Measurements from ENCODE around the gene NXN. TPM values are rescaled to one million over a fixed set of nuclear protein-coding genes. Genes with fewer than 3 reads are reported as not detected.

The NXN gene
- total RNA-seq, 2 experiments from 2014 or later = 0.22 to 0.65 TPM

GRCh38 chr17:892958-893357, 86.6 kb downstream of the NXN start:
- Mint-ChIP-seq H3K9me3 (no peaks in the 10 kb centered on the region), H3K36me3 (ENCODE audit: low read depth) (no peaks in the 10 kb centered on the region), H3K4me1 (peaks cover 7% of the 10 kb centered on the region), H3K27ac (no peak overlapping the region), H3K4me3 (no peak overlapping the region), H3K27me3 (peaks cover 31% of the 10 kb centered on the region)
- POLR2A ChIA-PET = no interaction called here
- no peak for DNase-seq
- CTCF ChIA-PET = no interaction called here

GRCh38 chr17:888998-889441, 90.6 kb downstream of the NXN start:
- DNase-seq = peak; percentile 9
- ChIA-PET CTCF (interaction anchor here (0.9 kb wide), 1 partner anchor 40 kb away, joined by 3 read pairs; no protein-coding TSS in a partner anchor), POLR2A (no interaction called here)
- H3K36me3 Mint-ChIP-seq (ENCODE audit: low read depth) = no peaks in the 10 kb centered on the region
- H3K27ac Mint-ChIP-seq = no peak overlapping the region
- H3K4me3 Mint-ChIP-seq = no peak overlapping the region
- peaks cover 16% of the 10 kb centered on the region for H3K27me3 Mint-ChIP-seq
- peaks cover 7% of the 10 kb centered on the region for H3K4me1 Mint-ChIP-seq
- H3K9me3 Mint-ChIP-seq = no peaks in the 10 kb centered on the region

- Mint-ChIP-seq H3K9me3 (no peaks in the 10 kb centered on the region), H3K27ac (no peak overlapping the region), H3K4me1 (peaks cover 7% of the 10 kb centered on the region), H3K36me3 (ENCODE audit: low read depth) (no peaks in the 10 kb centered on the region), H3K4me3 (no peak overlapping the region), H3K27me3 (peaks cover 16% of the 10 kb centered on the region)
- ChIA-PET POLR2A (no interaction called here), CTCF (interaction anchor here (1.2 kb wide), 1 partner anchor 93 kb away, joined by 3 read pairs; no protein-coding TSS in a partner anchor)
- DNase-seq = no peak
Observed at GRCh38 chr17:887551-888209, 91.9 kb downstream of the NXN start.

- Mint-ChIP-seq H3K36me3 (ENCODE audit: low read depth) (no peaks in the 10 kb centered on the region), H3K4me3 (no peak overlapping the region), H3K4me1 (peaks cover 7% of the 10 kb centered on the region), H3K27me3 (peaks cover 14% of the 10 kb centered on the region), H3K27ac (no peak overlapping the region), H3K9me3 (no peaks in the 10 kb centered on the region)
- POLR2A ChIA-PET = no interaction called here
- CTCF ChIA-PET = interaction anchor here (0.8 kb wide), 1 partner anchor 11 kb away, joined by 3 read pairs; no protein-coding TSS in a partner anchor
- no peak for DNase-seq
Observed at GRCh38 chr17:885971-886571, 93.5 kb downstream of the NXN start.

GRCh38 chr17:883586-883962, 96.0 kb downstream of the NXN start:
- DNase-seq = no peak
- peaks cover 4% of the 10 kb centered on the region for H3K27me3 Mint-ChIP-seq
- no peaks in the 10 kb centered on the region for H3K36me3 Mint-ChIP-seq (ENCODE audit: low read depth)
- POLR2A ChIA-PET = no interaction called here
- no peak overlapping the region for H3K4me3 Mint-ChIP-seq
- CTCF ChIA-PET = interaction anchor here (0.5 kb wide), 1 partner anchor 101 kb away, joined by 4 read pairs; no protein-coding TSS in a partner anchor
- peaks cover 4% of the 10 kb centered on the region for H3K4me1 Mint-ChIP-seq
- H3K9me3 Mint-ChIP-seq = no peaks in the 10 kb centered on the region
- no peak overlapping the region for H3K27ac Mint-ChIP-seq

GRCh38 chr17:882827-883585, 96.6 kb downstream of the NXN start:
- ChIA-PET POLR2A (no interaction called here), CTCF (interaction anchor here (0.5 to 1.0 kb wide), 2 partner anchors 98 to 100 kb away, joined by 3 to 4 read pairs; no protein-coding TSS in a partner anchor)
- no peak overlapping the region for H3K27ac Mint-ChIP-seq
- no peaks in the 10 kb centered on the region for H3K36me3 Mint-ChIP-seq (ENCODE audit: low read depth)
- no peak for DNase-seq
- H3K4me3 Mint-ChIP-seq = no peak overlapping the region
- peaks cover 4% of the 10 kb centered on the region for H3K4me1 Mint-ChIP-seq
- H3K9me3 Mint-ChIP-seq = no peaks in the 10 kb centered on the region
- H3K27me3 Mint-ChIP-seq = peaks cover 4% of the 10 kb centered on the region

- ChIA-PET CTCF (interaction anchor here (1.0 kb wide), 1 partner anchor 99 kb away, joined by 3 read pairs; no protein-coding TSS in a partner anchor), POLR2A (no interaction called here)
- no peak for DNase-seq
- H3K36me3 Mint-ChIP-seq (ENCODE audit: low read depth) = no peaks in the 10 kb centered on the region
- H3K27me3 Mint-ChIP-seq = peaks cover 4% of the 10 kb centered on the region
- no peak overlapping the region for H3K27ac Mint-ChIP-seq
- no peak overlapping the region for H3K4me3 Mint-ChIP-seq
- H3K9me3 Mint-ChIP-seq = no peaks in the 10 kb centered on the region
- H3K4me1 Mint-ChIP-seq = peaks cover 6% of the 10 kb centered on the region
Observed at GRCh38 chr17:881778-882177, 97.8 kb downstream of the NXN start.

GRCh38 chr17:880443-881269, 98.9 kb downstream of the NXN start:
- Mint-ChIP-seq H3K36me3 (ENCODE audit: low read depth) (no peaks in the 10 kb centered on the region), H3K9me3 (no peaks in the 10 kb centered on the region), H3K27ac (no peak overlapping the region), H3K4me3 (no peak overlapping the region), H3K27me3 (peaks cover 4% of the 10 kb centered on the region), H3K4me1 (peaks cover 14% of the 10 kb centered on the region)
- ChIA-PET CTCF (interaction anchor here (1.9 kb wide), 1 partner anchor 116 kb away, joined by 8 read pairs; the partner anchor contains the start of gene TIMM22), POLR2A (no interaction called here)
- no peak for DNase-seq

- Mint-ChIP-seq H3K4me3 (no peak overlapping the region), H3K27me3 (peaks cover 4% of the 10 kb centered on the region), H3K36me3 (ENCODE audit: low read depth) (no peaks in the 10 kb centered on the region), H3K4me1 (peaks cover 17% of the 10 kb centered on the region), H3K27ac (no peak overlapping the region), H3K9me3 (no peaks in the 10 kb centered on the region)
- ChIA-PET CTCF (interaction anchor here (0.7 to 1.9 kb wide), 6 partner anchors 11 to 117 kb away, joined by 3 to 8 read pairs (median 3); partner anchors contain the start of gene TIMM22), POLR2A (no interaction called here)
- peak; percentile 60 for DNase-seq
Observed at GRCh38 chr17:879546-880442, 99.8 kb downstream of the NXN start.

- ChIA-PET CTCF (interaction anchor here (1.3 to 1.5 kb wide), 2 partner anchors 8 to 34 kb away, joined by 3 to 4 read pairs; no protein-coding TSS in a partner anchor), POLR2A (no interaction called here)
- no peak for DNase-seq
- Mint-ChIP-seq H3K27ac (no peak overlapping the region), H3K4me3 (no peak overlapping the region), H3K36me3 (ENCODE audit: low read depth) (no peaks in the 10 kb centered on the region), H3K27me3 (peaks cover 6% of the 10 kb centered on the region), H3K4me1 (peaks cover 17% of the 10 kb centered on the region), H3K9me3 (no peaks in the 10 kb centered on the region)
Observed at GRCh38 chr17:877630-878029, 101.9 kb downstream of the NXN start.

GRCh38 chr17:876272-876671, 103.3 kb downstream of the NXN start:
- Mint-ChIP-seq H3K27me3 (peaks cover 10% of the 10 kb centered on the region), H3K36me3 (ENCODE audit: low read depth) (no peaks in the 10 kb centered on the region), H3K4me1 (peaks cover 20% of the 10 kb centered on the region), H3K9me3 (peaks cover 3% of the 10 kb centered on the region), H3K27ac (peak overlapping the region; percentile 14), H3K4me3 (no peak overlapping the region)
- POLR2A ChIA-PET = no interaction called here
- CTCF ChIA-PET = interaction anchor here (0.7 to 1.3 kb wide), 4 partner anchors 14 to 33 kb away, joined by 3 to 4 read pairs (median 4); no protein-coding TSS in a partner anchor
- DNase-seq = peak; percentile 66

Measured in activated CD4-positive, alpha-beta T cell treated with anti-CD3 and anti-CD28 coated beads, Interleukin-2, amount 10 ng/mL, durations not matched to agents 7 days and 5 days (primary cell).